BE2C (cell line): Measurements from ENCODE around the gene FMN2.
"Not testable (repeated sequence)": the region's sequence is repeated elsewhere in the genome, so short reads cannot be mapped to it uniquely, and the experiment has no call there.

Source experiments
- DNase-seq: peaks from one replicate; pipeline ENCODE4 v3.0.0-alpha.2; 2020
- H3K27me3 ChIP-seq: fragments of 250-450 bp; sonication (Bioruptor Pico); 2 replicates; pipeline ENCODE4 v1.5.1; 2020; ENCODE audit warnings: mild to moderate bottlenecking
- H3K36me3 ChIP-seq: fragments of 250-450 bp; sonication (Bioruptor Pico); 2 replicates; pipeline ENCODE4 v1.5.1; 2020; ENCODE audit warnings: mild to moderate bottlenecking
- H3K4me1 ChIP-seq: fragments of 250-450 bp; sonication (Bioruptor Pico); 2 replicates; pipeline ENCODE4 v1.5.1; 2020
- H3K4me3 ChIP-seq: 2 replicates; pipeline ENCODE4 v1.5.1; 2011; ENCODE audit warnings: low read depth, low read length
- H3K9me3 ChIP-seq: fragments of 250-450 bp; sonication (Bioruptor Pico); 2 replicates; pipeline ENCODE4 v1.5.1; 2020
- CTCF ChIP-seq: IDR thresholded peaks from 2 replicates; pipeline ENCODE4 v1.5.1; 2012; ENCODE audit warnings: mild to moderate bottlenecking, low read depth, low read length

The FMN2 gene

DNA sequence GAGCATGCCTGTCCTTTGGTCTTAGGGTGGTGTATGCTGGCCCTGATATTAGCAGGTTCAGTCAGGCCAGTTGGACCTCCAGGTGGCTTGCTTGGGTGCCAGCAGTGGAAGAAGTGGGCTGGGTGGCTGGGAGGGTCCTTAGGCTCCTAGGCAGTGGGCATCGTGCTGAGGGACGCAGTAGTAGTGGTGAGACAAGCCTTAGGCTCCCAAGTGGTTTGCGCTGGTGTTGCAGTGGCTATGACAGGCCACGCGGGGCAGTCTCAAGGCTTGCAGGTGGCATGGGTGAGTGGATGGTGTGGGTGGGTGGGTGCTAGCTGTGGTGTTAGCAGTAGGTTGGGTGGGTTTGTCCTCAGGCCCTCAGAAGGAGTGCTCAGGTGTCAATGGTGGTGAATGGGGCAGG, 162.3 kb downstream of the FMN2 start:
- TF ChIP-seq CTCF: no peak
- no peaks in the 10 kb centered on the region for H3K4me1 ChIP-seq
- no peaks in the 10 kb centered on the region; the same call in 1 of the 2 replicates for H3K9me3 ChIP-seq
- H3K27me3 ChIP-seq: no peaks in the 10 kb centered on the region
- no peak for DNase-seq
- H3K4me3 ChIP-seq: no peak overlapping the region
- no peaks in the 10 kb centered on the region for H3K36me3 ChIP-seq

- no peaks in the 10 kb centered on the region for H3K36me3 ChIP-seq
- no peaks in the 10 kb centered on the region for H3K27me3 ChIP-seq
- H3K4me1 ChIP-seq: no peaks in the 10 kb centered on the region
- DNase-seq: no peak
- no peaks in the 10 kb centered on the region; the same call in 1 of the 2 replicates for H3K9me3 ChIP-seq
- no peak overlapping the region for H3K4me3 ChIP-seq
- TF ChIP-seq CTCF: no peak
These were observed 163.2 kb downstream of the FMN2 start for GRCh38 chr1:240254778-240255291.

DNA sequence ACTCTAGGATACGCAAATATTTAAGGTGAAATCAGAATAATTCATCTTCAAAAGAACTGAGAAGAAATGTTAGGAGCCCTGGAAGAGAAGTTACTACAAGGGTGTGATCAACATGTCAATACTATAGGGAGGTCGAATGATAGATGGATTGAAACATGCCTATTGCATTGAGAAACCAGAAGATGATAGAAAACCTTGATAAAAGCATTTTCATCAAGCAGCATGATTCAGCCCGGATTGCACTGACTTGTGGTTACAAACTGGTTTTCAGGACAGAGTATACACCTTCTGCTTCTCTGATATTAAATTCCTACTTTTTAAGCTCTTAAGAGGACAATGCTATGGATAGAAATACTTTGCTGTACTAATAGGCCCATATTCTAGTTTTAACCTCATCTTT, 164.2 kb downstream of the FMN2 start:
- no peak for TF ChIP-seq CTCF
- H3K27me3 ChIP-seq: no peaks in the 10 kb centered on the region
- no peaks in the 10 kb centered on the region for H3K4me1 ChIP-seq
- no peak overlapping the region for H3K4me3 ChIP-seq
- no peaks in the 10 kb centered on the region; the same call in 1 of the 2 replicates for H3K9me3 ChIP-seq
- DNase-seq: no peak
- H3K36me3 ChIP-seq: no peaks in the 10 kb centered on the region

DNA sequence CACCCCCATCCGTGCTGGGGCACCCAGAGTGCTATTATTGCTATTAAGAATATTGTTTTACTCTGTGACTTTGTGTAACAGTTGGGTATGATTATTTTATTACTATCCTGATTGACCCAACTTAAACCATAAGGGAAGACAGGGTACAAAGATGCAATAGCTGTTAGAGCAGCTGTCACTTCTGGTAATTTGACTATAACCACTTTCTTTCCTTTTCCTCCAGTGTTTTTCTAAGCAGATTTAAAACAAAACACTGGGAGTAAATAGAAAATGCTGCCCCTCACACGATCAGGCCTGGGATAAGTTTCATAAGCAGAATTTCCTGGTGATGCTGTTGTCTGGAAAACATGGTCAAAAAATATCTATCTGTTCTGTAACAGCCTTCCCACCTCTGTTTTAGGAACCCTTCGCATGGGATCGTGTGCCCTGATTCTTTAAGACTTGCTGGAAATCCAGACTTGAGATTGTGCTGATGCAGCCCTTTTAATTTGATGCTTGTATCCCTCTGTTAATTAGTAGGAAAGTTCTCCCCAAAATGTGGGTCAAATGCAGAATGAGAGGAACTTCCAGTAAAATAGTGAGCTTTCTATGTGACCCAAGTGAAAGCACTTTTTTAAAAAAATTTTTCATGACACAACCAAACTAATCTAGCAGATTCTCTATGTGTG, 165.3 kb downstream of the FMN2 start:
- no peak for DNase-seq
- Histone ChIP-seq H3K4me1 (no peaks in the 10 kb centered on the region), H3K36me3 (no peaks in the 10 kb centered on the region), H3K9me3 (no peaks in the 10 kb centered on the region; the same call in 1 of the 2 replicates), H3K27me3 (no peaks in the 10 kb centered on the region), H3K4me3 (no peak overlapping the region)
- no peak for TF ChIP-seq CTCF

- TF ChIP-seq CTCF: no peak
- Histone ChIP-seq H3K4me1 (no peaks in the 10 kb centered on the region), H3K9me3 (no peaks in the 10 kb centered on the region; the same call in 1 of the 2 replicates), H3K4me3 (no peak overlapping the region), H3K36me3 (no peaks in the 10 kb centered on the region), H3K27me3 (no peaks in the 10 kb centered on the region)
- DNase-seq: no peak
These were observed 167.2 kb downstream of the FMN2 start for GRCh38 chr1:240258910-240259309.

GRCh38 chr1:240264494-240264893, 172.8 kb downstream of the FMN2 start:
- not testable (repeated sequence) for DNase-seq, H3K27me3 ChIP-seq, H3K9me3 ChIP-seq, H3K36me3 ChIP-seq, H3K4me3 ChIP-seq, H3K4me1 ChIP-seq
